Neuron (in vitro differentiated cells): ENCODE results near the gene CENPVL1.

Experiments used
- H2AFZ ChIP-seq: one replicate; pipeline ENCODE4 v1.6.1; 2013; ENCODE audit warnings: low read depth, mild to moderate bottlenecking, inconsistent platforms, low read length, moderate library complexity
- H3K27me3 ChIP-seq: one replicate; pipeline ENCODE4 v1.6.1; 2013; ENCODE audit warnings: low read length; ENCODE audit not compliant: insufficient read depth
- H3K36me3 ChIP-seq: one replicate; pipeline ENCODE4 v1.6.1; 2013; ENCODE audit warnings: low read length; ENCODE audit not compliant: insufficient read depth
- H3K4me1 ChIP-seq: one replicate; pipeline ENCODE4 v1.6.1; 2013; ENCODE audit warnings: low read length; ENCODE audit not compliant: insufficient read depth
- H3K4me3 ChIP-seq: 2 replicates; pipeline ENCODE4 v1.5.1; 2013; ENCODE audit warnings: mild to moderate bottlenecking, low read length, moderate library complexity
- H3K9me3 ChIP-seq: one replicate; pipeline ENCODE4 v1.6.1; 2013; ENCODE audit warnings: low read length

CENPVL1 gene

DNA sequence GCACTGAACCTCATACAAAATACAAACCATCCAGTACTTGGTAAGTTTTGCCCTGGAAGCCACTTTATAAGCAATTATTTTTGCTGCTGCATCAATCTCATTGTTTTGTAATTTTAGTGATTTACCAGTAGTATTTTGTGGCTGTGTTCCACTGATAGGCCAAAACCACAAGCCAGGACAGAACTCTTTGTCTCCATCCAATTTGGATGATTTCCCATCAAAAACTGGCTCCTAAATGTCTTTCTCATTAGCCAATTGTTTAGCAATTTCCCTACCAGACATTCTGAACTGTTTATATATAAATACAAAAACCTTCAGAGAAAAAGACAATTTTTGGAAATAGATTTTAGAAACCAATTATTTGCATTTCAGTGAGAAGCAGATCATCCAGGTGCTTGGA lies 37.4 kb downstream of the CENPVL1 start:
- H3K27me3 ChIP-seq = no peaks in the 10 kb centered on the region
- no peak overlapping the region for H3K4me3 ChIP-seq
- no peaks in the 10 kb centered on the region for H3K9me3 ChIP-seq
- H3K4me1 ChIP-seq = peaks cover 8% of the 10 kb centered on the region
- H2AFZ ChIP-seq = no peak overlapping the region
- H3K36me3 ChIP-seq = peaks cover 18% of the 10 kb centered on the region

GRCh38 chrX:51759055-51759839 lies 48.9 kb downstream of the CENPVL1 start:
- H3K4me3 ChIP-seq = no peak overlapping the region
- H2AFZ ChIP-seq = no peak overlapping the region
- H3K36me3 ChIP-seq = no peaks in the 10 kb centered on the region
- H3K27me3 ChIP-seq = no peaks in the 10 kb centered on the region
- H3K9me3 ChIP-seq = no peaks in the 10 kb centered on the region
- peaks cover 16% of the 10 kb centered on the region for H3K4me1 ChIP-seq

DNA sequence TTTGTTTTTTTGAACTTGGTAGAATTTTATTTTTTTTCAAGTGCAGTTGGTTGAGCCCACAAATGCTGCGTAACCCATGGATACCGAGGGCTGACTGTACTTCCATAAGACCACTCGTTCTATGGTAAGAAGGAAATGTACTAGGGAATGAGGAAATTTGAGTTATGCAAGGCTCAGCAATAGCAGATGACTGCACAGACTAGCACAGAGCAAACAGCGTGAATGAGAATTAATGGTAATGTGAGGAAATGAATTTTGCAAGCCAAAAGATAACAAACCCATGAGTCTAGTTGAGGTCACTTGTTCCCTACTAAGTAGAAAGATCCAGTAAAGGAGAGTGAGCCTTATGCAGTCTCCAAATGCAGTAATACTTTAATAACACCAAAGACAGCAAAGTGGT lies 50.3 kb downstream of the CENPVL1 start:
- Histone ChIP-seq H3K9me3 (no peaks in the 10 kb centered on the region), H3K36me3 (no peaks in the 10 kb centered on the region), H3K4me3 (no peak overlapping the region), H3K27me3 (no peaks in the 10 kb centered on the region), H2AFZ (no peak overlapping the region), H3K4me1 (peaks cover 16% of the 10 kb centered on the region)
